ENCODE results near the gene PRDM7. TPM values are rescaled to one million over a fixed set of nuclear protein-coding genes. Genes with fewer than 3 reads are reported as not detected.
"Not testable (repeated sequence)": the region's sequence is repeated elsewhere in the genome, so short reads cannot be mapped to it uniquely, and the experiment has no call there.

Gene PRDM7
- total and polyA plus RNA-seq, 2 donors (not counting 1 experiment from before 2014, with no cell fraction given): not detected

- POLR2A ChIA-PET: interaction anchor here (0.8 to 1.0 kb wide), 3 partner anchors 61 to 136 kb away, joined by 3 read pairs; partner anchors contain the start of genes TCF25 and TUBB3
- Mint-ChIP-seq H3K27ac (peak overlapping the region; percentile 92), H3K9me3 (ENCODE audit: insufficient read depth) (no peaks in the 10 kb centered on the region), H3K27me3 (no peaks in the 10 kb centered on the region), H3K4me3 (peak overlapping the region; percentile 80), H3K4me1 (peaks cover 54% of the 10 kb centered on the region)
- H3K27ac ChIP-seq (ENCODE audit: low read length in 2 of 2): peak overlapping the region; percentile 70 to 76
- ATAC-seq (ENCODE audit: low read depth) (peak; percentile 90), DNase-seq (peak; percentile 90)
- peaks cover 17% of the 10 kb centered on the region for H4K20me1 ChIP-seq (ENCODE audit: control insufficient read depth, insufficient read depth, low read length, poor library complexity, severe bottlenecking)
- H3K4me1 ChIP-seq (ENCODE audit: control insufficient read depth in 2 of 2, insufficient read depth in 2 of 2, low read length in 2 of 2): peaks cover 53 to 66% of the 10 kb centered on the region in 2 donors
- intact Hi-C loops (cut with micrococcal nuclease): loop anchor here (5.0 kb wide), 2 partner anchors 36 to 56 kb away; no protein-coding TSS in a partner anchor
- peak overlapping the region; percentile 47 for H2AFZ ChIP-seq (ENCODE audit: insufficient read depth, low read depth, low read length, poor library complexity, severe bottlenecking)
- peak overlapping the region; percentile 81 for H3K4me2 ChIP-seq (replicated peaks; ENCODE audit: low read depth, low read length, poor library complexity, severe bottlenecking)
- H3K9me3 ChIP-seq (ENCODE audit: control extremely low read depth in 1 of 3, control insufficient read depth in 2 of 3, insufficient read depth in 1 of 3, low read length in 2 of 3): peaks cover 0 to 34% (median 3%) of the 10 kb centered on the region in 3 donors
- peak overlapping the region; percentile 56 for H3K9ac ChIP-seq (ENCODE audit: low read length)
- TF ChIP-seq CTCF (IDR thresholded peaks at IDR 0.05) (no peak), EZH2 (IDR thresholded peaks at IDR 0.05; ENCODE audit: borderline replicate concordance, insufficient read depth, low read depth, low read length, poor library complexity, severe bottlenecking) (no peak)
- CTCF ChIA-PET: interaction anchor here (0.9 kb wide), 1 partner anchor 10 kb away, joined by 3 read pairs; the partner anchor contains the start of gene DBNDD1
- peaks cover 0 to 4% of the 10 kb centered on the region in 2 experiments for H3K36me3 ChIP-seq (replicated peaks in 1 of 2; ENCODE audit: control extremely low read depth in 1 of 2, control insufficient read depth in 1 of 2, extremely low read depth in 1 of 2, insufficient read depth in 2 of 2, low read length in 1 of 2)
- no peaks in the 10 kb centered on the region for H3K79me2 ChIP-seq (ENCODE audit: control insufficient read depth, insufficient read depth, low read length)
- H3K27me3 ChIP-seq (replicated peaks in 1 of 4; ENCODE audit: control extremely low read depth in 1 of 4, control insufficient read depth in 3 of 4, insufficient read depth in 4 of 4, low read length in 3 of 4): no peaks in the 10 kb centered on the region
- H3K4me3 ChIP-seq (ENCODE audit: control extremely low read depth in 1 of 5, extremely low read depth in 1 of 5, insufficient read depth in 1 of 5, low read depth in 2 of 5, low read length in 4 of 5): peak overlapping the region in 4 of 5 experiments; percentile 26 to 51 (median 38)
- WGBS (ENCODE audit: insufficient coverage): under 1% methylated on average over 13 of the region's 13 CpGs
These were observed 68.4 kb downstream of the PRDM7 start for GRCh38 chr16:90008708-90009145.

- H3K9me3 Mint-ChIP-seq (ENCODE audit: insufficient read depth); H3K27me3 Mint-ChIP-seq; H3K9ac ChIP-seq (ENCODE audit: low read length); H3K79me2 ChIP-seq (ENCODE audit: control insufficient read depth, insufficient read depth, low read length); H3K27me3 ChIP-seq (replicated peaks in 1 of 4; ENCODE audit: control extremely low read depth in 1 of 4, control insufficient read depth in 3 of 4, insufficient read depth in 4 of 4, low read length in 3 of 4); CTCF ChIA-PET; H4K20me1 ChIP-seq (ENCODE audit: control insufficient read depth, insufficient read depth, low read length, poor library complexity, severe bottlenecking); H2AFZ ChIP-seq (ENCODE audit: insufficient read depth, low read depth, low read length, poor library complexity, severe bottlenecking); H3K36me3 ChIP-seq (replicated peaks in 1 of 2; ENCODE audit: control extremely low read depth in 1 of 2, control insufficient read depth in 1 of 2, extremely low read depth in 1 of 2, insufficient read depth in 2 of 2, low read length in 1 of 2): not testable (repeated sequence)
- Histone ChIP-seq H3K9me3 (ENCODE audit: control extremely low read depth in 1 of 3, control insufficient read depth in 2 of 3, insufficient read depth in 1 of 3, low read length in 2 of 3) (peaks cover 0 to 27% (median under 1%) of the 10 kb centered on the region in 3 donors), H3K4me1 (ENCODE audit: control insufficient read depth in 2 of 2, insufficient read depth in 2 of 2, low read length in 2 of 2) (peaks cover 44 to 56% of the 10 kb centered on the region in 2 donors), H3K4me3 (ENCODE audit: control extremely low read depth in 1 of 5, extremely low read depth in 1 of 5, insufficient read depth in 1 of 5, low read depth in 2 of 5, low read length in 4 of 5) (peak overlapping the region in 1 of 5 experiments; percentile 29), H3K4me2 (replicated peaks; ENCODE audit: low read depth, low read length, poor library complexity, severe bottlenecking) (peak overlapping the region; percentile 24), H3K27ac (ENCODE audit: low read length in 2 of 2) (peak overlapping the region; percentile 58 to 74)
- ATAC-seq (ENCODE audit: low read depth): peak; percentile 28
- 8% methylated on average over 6 of the region's 13 CpGs for WGBS (ENCODE audit: insufficient coverage)
- Mint-ChIP-seq H3K4me1 (peaks cover 44% of the 10 kb centered on the region), H3K27ac (peak overlapping the region; percentile 77), H3K4me3 (peak overlapping the region; percentile 24)
- intact Hi-C loops (cut with micrococcal nuclease): loop anchor here (5.0 kb wide), 2 partner anchors 35 to 55 kb away; no protein-coding TSS in a partner anchor
- POLR2A ChIA-PET: interaction anchor here (0.7 kb wide), 1 partner anchor 134 kb away, joined by 9 read pairs; the partner anchor contains the start of gene TCF25
- DNase-seq: peak; percentile 75
These were observed 69.4 kb downstream of the PRDM7 start for GRCh38 chr16:90007635-90008234.

All from B cell (primary cell).